Erythroblast (primary cell): ENCODE results near the gene ABLIM2.

Experiments
- GATA1 ChIP-seq: IDR thresholded peaks from 2 replicates; pipeline ENCODE4 v1.6.1; 2011; ENCODE audit warnings: low read depth, mild to moderate bottlenecking, control low read depth, low read length, moderate library complexity
- POLR2A ChIP-seq: IDR thresholded peaks from 2 replicates; pipeline ENCODE4 v1.6.1; 2011; ENCODE audit warnings: mild to moderate bottlenecking, low read length

- TF ChIP-seq POLR2A (no peak), GATA1 (no peak)
Observed at GRCh38 chr4:8163026-8163425, 4.4 kb upstream of the ABLIM2 start.
